Activated CD8-positive, alpha-beta memory T cell treated with anti-CD3 and anti-CD28 coated beads for 4 hours (primary cell): ENCODE data around the gene EIPR1.

Experiments used
- DNase-seq, 2 donors: peaks; one replicate each; pipeline ENCODE4 v3.0.0-alpha.2; 2020; ENCODE audit warnings: low read depth in 2 of 2

Gene EIPR1

GRCh38 chr2:3246928-3247714 is 130.5 kb downstream of the EIPR1 start:
- DNase-seq = no peak

DNA sequence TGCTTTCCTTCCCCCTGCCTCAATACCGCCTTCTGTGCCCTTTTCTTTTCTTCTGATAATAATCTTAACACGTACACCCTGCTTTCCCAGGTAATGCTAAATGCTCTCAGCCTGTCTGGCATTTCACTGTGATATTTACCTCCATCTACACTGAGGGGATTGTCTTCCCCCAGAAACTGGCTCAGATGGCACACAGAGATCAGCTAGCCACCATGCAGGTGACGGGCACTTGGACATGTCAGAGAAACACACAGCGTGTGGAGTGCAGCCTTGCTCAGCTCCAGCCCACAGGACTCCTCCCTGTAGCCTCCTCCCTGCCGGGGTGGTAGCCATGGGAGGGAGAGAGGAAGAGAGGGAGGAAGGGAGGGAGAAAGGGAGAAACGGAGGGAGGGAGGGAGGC is 131.2 kb downstream of the EIPR1 start:
- no peak for DNase-seq

DNA sequence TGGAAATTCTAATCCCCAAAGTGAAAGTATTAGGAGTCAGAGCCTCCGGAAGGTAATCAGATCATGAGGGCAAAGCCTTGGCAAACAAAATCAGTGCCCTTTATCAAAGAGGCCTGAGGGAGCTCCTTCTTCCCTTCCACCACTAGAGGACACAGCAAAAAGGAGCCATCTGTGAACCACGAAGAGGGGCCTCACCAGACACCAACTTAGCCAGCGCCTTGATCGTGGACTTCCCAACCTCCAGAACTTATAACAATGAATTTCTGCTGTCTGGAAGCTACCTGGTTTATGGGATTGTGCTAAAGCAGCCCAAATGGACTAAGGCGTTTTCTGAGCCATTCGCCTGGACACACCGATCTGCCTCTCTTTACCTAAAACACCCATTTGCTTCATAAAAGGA is 133.1 kb downstream of the EIPR1 start:
- DNase-seq = no peak

DNA sequence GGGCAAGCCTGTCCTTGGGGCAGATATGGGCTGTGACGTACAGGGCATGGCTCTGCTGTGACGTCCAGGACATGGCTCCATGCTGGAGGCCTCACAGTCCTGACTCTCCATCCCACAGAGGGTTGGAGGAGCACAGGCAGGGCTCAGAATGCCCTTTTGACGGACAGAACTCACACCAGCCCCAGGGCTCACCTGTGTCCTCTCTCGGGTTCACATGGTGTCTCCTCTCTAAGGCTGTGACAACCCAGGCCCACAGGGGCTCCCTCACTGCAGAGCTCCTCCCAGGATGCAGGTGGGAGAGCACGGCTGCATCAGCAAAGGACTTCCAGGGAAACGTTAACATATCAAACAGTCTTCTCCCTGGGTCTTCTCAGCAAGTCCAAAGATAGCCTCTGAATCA is 133.8 kb downstream of the EIPR1 start:
- no peak for DNase-seq

DNA sequence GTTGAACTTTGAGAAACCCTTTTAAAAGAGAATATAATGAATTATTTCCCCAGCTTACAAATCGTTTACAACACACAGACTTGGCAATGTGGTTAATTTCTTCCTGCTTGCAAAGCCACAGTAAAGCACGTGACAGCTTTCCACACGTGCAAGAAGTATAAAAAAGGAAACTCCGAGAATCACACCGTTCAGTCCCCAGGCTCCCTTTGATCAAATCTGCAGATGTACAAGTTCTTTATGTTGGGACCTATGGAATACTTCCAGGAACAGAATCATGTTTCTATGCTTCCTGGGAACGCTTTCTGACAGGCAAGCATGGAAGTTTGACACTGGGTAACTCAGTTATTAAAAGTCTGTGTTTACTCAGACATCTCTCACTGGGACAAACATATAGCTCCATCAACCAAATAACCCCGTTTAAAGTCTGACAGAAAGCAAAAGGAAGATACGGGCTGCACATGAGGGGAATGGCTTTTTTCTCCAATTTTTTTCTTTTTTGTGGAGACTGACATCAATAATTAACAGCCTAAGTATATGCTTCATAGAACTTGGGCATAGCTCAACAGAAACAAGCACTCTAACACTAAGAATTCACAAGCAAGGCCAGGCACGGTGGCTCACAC is 134.8 kb downstream of the EIPR1 start:
- DNase-seq = no peak

DNA sequence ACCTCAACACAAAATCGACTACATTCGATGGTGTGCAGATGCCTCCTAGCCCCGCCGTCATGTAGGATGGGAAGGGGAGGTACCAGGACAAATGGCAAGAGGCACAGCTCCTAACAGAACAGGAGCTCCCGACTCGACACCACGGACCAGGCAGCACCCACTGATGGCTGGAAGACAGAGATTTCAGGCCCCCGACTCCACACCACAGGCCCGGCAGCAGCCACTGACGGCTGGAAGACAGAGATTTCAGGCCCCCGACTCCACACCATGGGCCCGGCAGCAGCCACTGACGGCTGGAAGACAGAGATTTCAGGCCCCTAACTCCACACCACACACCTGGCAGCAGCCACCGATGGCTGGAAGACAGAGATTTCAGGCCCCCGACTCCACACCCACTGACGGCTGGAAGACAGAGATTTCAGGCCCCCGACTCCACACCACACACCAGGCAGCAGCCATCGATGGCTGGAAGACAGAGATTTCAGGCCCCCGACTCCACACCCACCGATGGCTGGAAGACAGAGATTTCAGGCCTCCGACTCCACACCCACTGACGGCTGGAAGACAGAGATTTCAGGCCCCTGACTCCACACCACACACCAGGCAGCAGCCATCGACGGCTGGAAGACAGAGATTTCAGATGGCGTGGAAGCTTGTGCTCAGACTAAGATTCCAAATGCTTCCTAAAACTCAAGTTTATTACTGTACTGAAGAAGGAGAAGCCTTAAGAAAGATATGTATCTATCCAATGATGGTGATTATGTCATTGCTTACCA is 135.5 kb downstream of the EIPR1 start:
- DNase-seq = no peak

- no peak for DNase-seq
These were observed 138.4 kb downstream of the EIPR1 start for GRCh38 chr2:3238951-3239841.

DNA sequence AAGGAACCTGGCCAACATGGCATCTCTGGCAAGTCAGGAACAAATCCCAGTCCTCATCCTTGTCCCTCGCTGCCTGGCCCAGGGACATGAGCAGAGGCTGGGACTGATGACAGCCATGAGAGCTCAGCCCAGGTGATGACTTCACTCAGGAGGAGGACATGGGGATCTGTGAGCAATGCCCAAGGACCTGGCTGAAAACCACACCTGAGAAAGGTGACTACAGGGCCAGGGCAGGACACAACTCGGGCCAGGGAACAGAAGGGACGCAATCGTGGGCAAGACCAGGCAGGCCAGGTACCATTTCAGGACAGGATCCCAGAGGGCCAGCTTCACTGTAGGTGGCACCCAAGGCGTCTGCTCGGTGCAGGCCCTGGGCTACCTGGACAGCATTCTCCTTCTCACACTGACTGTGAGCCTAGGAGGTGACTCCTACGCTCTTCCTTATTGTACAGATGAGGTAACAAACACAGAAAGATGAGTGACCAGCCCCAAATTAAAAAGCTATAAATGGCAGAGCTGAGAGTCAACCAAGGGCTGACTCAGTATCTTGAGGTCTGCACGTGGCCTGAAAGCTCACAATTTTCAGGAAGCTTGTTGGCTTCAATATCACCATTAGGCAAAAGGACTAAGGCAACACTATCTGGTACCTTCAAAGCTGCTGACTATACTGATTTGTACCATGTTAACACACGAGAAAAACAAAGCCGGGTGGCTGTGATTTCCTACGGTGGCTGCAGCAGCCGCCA is 141.1 kb downstream of the EIPR1 start:
- DNase-seq = no peak

DNA sequence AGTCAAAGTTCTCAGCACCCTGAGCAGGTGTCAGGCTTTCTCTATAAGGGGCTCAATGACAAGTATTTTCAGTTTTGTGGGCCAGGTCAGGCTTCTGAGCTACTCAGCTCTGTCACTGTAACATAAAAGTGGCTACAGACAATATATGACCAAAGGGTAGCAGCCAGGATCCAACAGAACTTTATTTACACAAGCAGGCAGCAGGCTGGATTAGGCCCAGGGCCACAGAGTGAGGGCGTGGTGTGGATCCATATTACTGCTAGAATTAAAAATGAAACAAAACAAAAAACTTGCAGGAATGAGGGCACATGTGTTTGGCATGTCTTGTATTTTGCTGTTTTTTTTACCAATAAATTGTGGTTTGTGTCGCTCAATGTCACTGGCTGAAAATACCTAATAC is 143.7 kb downstream of the EIPR1 start:
- no peak for DNase-seq

DNA sequence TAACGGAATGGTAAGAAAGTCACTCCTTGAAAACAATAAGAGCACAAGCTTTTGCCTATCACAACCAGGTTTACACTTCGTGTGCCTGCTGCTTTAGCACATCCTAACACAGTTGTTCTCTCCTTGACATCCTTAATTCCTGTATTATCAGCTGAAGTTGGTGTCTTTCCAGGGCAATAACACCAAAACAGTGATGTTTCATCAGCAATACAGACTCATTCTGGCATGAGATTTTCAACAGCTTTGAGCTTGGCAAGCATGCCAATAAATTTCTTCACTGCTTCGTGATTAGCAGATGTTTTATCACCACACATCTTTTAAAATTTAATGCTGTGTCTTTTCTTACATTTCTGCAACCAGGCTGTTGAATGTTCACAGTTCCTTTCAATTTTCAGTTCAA is 148.4 kb downstream of the EIPR1 start:
- DNase-seq = no peak

DNA sequence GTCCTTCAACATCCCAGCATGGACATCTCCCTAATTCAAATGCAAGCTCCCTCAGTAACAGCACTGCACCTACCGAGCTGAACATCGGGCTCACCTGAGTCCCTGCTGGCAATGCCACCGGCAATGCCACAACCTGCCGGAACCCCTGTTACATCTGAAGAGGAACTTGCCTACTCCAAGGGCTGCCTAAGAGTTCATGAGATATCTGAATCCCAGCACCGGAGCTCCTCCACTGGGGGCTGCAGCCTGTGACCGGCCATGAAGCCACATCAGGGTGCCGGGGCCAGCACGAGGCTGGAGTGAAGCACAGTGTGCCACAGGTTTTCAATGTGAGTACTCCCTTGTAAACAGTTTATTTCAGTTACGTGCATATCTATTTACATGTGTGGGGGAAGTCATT is 152.9 kb downstream of the EIPR1 start:
- no peak for DNase-seq

- DNase-seq = peak; percentile 53 to 74
These were observed 154.3 kb downstream of the EIPR1 start for GRCh38 chr2:3223080-3223923.

DNA sequence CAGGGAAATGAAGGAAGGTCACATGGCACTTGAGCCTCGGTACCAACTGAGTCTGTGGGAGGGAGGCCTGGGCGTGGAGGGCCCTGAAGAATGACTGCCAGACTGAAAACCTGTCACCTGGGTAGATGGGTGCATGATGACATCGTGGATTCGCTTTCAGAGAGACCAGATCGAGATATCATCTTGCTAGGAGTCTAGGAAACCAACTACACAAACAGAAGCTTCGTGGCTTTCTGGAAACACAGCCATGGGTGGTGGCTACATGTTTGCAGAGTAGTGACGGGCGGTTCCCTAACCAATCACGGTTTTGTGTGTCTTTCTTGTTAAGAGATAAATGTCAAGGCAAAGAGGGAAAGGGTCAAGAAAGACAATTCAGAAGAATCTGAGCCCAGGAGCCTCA is 155.0 kb downstream of the EIPR1 start:
- no peak for DNase-seq

DNA sequence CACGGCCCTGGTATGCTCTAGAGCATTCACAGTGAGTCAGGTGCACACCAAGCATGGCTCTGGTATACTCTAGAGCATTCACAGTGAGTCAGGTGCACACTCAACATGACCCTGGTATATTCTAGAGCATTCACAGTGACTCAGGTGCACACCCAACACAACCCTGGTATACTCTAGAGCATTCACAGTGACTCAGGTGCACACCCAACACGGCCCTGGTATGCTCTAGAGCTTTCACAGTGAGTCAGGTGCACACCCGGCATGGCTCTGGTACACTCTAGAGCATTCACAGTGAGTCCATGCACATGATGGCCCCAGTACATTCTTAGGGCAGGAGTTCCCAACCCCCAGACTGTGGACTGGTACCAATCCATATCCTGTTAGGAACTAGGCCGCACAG is 158.1 kb downstream of the EIPR1 start:
- DNase-seq = no peak

DNA sequence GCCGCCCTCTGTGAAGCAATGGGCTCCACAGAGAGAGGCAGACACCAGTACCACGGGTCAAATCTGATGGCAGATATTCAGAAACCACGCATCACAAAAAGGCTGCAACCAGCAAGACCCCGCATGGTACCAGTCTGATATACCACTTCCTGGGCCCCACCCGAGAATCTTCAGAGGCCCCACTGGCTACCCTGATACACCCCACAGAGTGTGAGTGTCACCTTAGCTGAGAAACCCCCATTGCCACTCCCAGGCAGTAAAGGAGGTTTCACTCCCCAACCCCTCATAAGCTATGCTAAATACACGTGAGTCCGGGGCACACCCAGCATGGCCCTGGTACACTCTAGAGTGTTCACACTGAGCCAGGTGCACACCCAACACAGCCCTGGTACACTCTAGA is 160.0 kb downstream of the EIPR1 start:
- no peak for DNase-seq

DNA sequence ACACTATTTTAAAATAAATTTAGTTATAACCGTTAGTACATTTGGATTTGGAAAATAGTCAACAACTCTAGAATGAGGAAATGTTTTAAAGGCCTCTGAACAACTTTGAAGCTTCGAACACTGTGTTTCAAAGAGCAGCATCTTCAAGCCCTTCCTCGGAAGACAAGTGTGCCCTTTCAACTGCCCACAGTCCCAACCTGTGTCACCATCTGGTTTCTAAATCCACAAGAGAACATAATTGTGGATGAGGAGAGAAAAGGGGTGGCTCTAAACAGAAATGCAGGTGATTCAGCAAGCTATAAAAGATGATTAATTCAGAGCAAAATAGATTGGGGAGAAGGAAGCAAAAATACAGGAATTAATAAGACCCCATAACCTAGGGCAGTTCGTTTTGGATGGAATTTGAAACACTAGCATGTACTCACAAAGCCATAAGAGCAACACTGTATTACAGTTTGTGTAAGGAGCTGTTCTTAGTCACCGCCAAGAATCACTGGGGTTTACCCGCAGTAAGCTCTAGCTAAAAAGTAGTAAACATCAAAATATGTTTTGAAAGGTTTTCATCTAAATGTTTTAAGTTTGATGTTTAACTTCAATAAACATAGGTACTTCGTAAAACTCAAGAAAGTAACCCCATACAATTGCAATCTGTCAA is 160.7 kb downstream of the EIPR1 start:
- DNase-seq = no peak

DNA sequence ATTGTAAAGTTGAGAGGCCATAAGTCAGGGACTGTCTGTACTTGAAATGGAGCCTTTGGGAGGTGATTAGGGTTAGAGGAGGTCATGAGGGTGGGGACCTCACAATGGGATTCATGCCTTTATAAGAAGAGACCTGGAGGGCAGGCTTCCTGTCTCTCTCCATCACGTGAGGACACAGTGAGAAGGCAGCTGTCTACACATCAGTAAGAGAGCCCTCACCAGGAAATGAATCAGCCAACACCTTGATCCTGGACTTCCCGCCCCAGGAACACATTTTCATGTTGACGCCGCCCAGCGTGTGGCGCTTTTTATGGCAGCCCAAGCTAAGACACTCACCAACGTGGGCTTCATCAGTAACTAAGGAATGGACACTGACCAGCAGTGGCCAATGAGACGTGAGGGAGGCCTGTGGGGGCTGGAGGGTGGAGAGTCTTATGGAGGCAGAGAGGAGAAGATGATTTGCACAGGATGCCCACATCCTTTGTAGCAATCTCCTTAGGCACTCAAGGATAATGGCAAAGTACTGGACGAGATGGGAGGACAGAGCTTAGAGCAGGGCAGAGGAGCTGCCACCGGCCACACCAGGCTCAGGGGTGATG is 162.7 kb downstream of the EIPR1 start:
- DNase-seq = no peak

DNA sequence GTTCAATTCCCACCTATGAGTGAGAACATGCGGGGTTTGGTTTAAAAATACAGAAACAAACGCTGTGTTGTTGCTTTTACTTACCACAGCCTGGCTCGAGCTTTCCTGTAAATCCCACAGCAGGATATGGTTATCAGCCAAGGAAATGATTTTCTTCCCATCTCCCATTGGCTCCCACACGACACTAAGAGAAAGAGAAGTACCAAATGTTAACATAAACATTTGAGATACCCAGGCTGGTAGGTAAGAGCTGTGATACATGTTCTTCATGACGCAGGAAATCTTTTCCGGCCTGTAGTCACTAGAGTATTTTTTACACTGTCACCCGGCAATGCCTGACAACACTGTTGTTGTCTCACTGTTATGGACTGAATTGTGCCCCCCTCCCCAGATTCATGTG is 163.6 kb downstream of the EIPR1 start:
- no peak for DNase-seq

DNA sequence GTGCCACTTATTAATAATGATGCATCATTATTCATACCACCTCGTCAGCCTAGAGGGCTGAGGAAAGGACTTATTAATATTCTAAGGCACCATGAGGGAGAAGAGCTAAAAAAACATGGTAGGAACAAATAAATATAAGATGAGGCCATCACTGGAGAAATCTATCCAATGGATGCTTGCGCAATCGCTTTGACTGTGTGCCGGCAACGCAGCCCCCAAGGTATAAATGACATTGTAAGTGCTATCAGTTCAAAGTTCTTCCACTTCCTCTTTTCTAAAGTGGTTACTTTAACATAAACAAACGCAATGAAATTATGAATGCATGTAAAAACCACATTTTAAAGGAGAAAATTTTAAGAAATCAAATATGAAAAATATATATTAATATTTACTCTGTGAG is 164.6 kb downstream of the EIPR1 start:
- DNase-seq = no peak

- no peak for DNase-seq
These were observed 165.6 kb downstream of the EIPR1 start for GRCh38 chr2:3212061-3212362.
